ENCODE measurements around the gene RABL6. TPM values are rescaled to one million over a fixed set of nuclear protein-coding genes. Genes with fewer than 3 reads are reported as not detected.

Gene RABL6
- total RNA-seq, 2 experiments from 2014 or later = 113 to 133 TPM

DNA sequence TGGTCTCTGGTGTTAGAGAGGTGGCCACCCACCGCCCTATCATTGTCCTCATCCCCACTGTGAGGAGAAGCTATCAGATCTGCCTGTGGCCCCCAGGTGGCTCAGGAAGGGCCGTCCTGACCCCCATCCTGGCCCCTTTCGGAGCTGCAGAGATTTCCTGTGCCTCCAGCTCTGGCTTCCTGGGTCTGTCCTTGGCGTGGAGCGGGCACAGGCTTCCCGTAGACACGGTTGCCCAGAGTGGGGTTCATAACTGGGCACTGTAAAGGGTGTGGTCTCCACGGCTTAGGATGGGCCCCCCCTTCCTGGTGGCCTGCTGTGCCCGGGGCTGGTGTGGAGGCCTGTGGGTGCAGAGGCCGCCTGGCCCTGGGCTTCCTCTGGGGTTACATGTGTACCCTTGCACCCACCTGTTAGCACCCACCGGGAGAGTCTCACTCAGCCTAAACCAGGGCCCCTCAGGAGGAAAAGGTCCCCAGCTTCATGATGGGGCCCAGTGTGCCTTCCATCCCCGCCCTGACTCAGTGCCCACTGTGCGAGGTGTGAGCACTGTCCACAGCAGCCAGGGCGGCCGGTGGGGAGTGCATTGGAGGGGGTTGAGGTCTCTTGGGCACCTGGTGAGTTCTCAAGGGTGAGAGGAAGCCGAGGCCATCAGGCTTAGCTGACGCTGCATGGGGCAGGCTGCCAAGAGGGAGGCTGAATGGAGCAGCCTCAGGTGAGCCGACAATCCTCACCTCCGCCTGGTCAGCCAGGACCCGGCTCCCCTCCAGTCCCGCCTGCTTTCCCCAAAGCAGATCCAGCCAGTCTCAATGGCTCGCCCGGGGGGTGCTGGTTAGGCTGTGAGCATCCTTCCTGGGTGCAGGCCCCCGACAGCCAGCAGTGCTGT lies 19.2 kb downstream of the RABL6 start:
- Histone ChIP-seq H2AFZ (ENCODE audit: low read length) (no peak overlapping the region), H3K4me2 (ENCODE audit: low read length) (no peak overlapping the region), H4K20me1 (ENCODE audit: insufficient read depth, low read length) (no peaks in the 10 kb centered on the region), H3K79me2 (ENCODE audit: insufficient read depth, low read depth, low read length) (no peaks in the 10 kb centered on the region), H3K36me3 (ENCODE audit: insufficient read depth, low read length) (peaks cover 83% of the 10 kb centered on the region), H3K9me3 (ENCODE audit: low read length) (no peaks in the 10 kb centered on the region), H3K4me1 (ENCODE audit: insufficient read depth, low read length, poor library complexity, severe bottlenecking) (no peaks in the 10 kb centered on the region), H3K4me3 (ENCODE audit: low read depth, low read length, poor library complexity, severe bottlenecking) (no peak overlapping the region), H3K27ac (ENCODE audit: low read depth, low read length, poor library complexity, severe bottlenecking) (no peak overlapping the region), H3K9me2 (ENCODE audit: insufficient read depth, low read length) (no peaks in the 10 kb centered on the region)
- CTCF ChIA-PET (ENCODE audit: unreplicated experiment) = no interaction called here
- no peak for DNase-seq (ENCODE audit: low spot score)
- intact Hi-C loops (cut with micrococcal nuclease; ENCODE audit: unreplicated experiment) = no loop called here
- POLR2A ChIA-PET = interaction anchor here (1.0 kb wide), 1 partner anchor 10 kb away, joined by 3 read pairs; no protein-coding TSS in a partner anchor
- TF ChIP-seq EZH2phosphoT487 (IDR thresholded peaks at IDR 0.05; ENCODE audit: borderline replicate concordance, low read depth, low read length) = no peak
- TF ChIP-seq, protein P1, sequence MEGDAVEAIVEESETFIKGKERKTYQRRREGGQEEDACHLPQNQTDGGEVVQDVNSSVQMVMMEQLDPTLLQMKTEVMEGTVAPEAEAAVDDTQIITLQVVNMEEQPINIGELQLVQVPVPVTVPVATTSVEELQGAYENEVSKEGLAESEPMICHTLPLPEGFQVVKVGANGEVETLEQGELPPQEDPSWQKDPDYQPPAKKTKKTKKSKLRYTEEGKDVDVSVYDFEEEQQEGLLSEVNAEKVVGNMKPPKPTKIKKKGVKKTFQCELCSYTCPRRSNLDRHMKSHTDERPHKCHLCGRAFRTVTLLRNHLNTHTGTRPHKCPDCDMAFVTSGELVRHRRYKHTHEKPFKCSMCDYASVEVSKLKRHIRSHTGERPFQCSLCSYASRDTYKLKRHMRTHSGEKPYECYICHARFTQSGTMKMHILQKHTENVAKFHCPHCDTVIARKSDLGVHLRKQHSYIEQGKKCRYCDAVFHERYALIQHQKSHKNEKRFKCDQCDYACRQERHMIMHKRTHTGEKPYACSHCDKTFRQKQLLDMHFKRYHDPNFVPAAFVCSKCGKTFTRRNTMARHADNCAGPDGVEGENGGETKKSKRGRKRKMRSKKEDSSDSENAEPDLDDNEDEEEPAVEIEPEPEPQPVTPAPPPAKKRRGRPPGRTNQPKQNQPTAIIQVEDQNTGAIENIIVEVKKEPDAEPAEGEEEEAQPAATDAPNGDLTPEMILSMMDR (conservative IDR thresholded peaks at IDR 0.05; ENCODE audit: low read length) = no peak
- no TSS peak for BruUV-seq (replicated peaks)

GRCh38 chr9:136827794-136828473 lies 20.2 kb downstream of the RABL6 start:
- POLR2A ChIA-PET = no interaction called here
- no TSS peak for BruUV-seq (replicated peaks)
- H4K20me1 ChIP-seq (ENCODE audit: insufficient read depth, low read length) = no peaks in the 10 kb centered on the region

More at GRCh38 chr9:136827794-136828473, 20.2 kb downstream of the RABL6 start:
- no peak for DNase-seq (ENCODE audit: low spot score)
- Histone ChIP-seq H3K36me3 (ENCODE audit: insufficient read depth, low read length) (peaks cover 88% of the 10 kb centered on the region), H3K9me2 (ENCODE audit: insufficient read depth, low read length) (no peaks in the 10 kb centered on the region), H3K27ac (ENCODE audit: low read depth, low read length, poor library complexity, severe bottlenecking) (no peak overlapping the region), H3K4me3 (ENCODE audit: low read depth, low read length, poor library complexity, severe bottlenecking) (no peak overlapping the region), H3K79me2 (ENCODE audit: insufficient read depth, low read depth, low read length) (no peaks in the 10 kb centered on the region), H2AFZ (ENCODE audit: low read length) (no peak overlapping the region), H3K4me1 (ENCODE audit: insufficient read depth, low read length, poor library complexity, severe bottlenecking) (no peaks in the 10 kb centered on the region), H3K9me3 (ENCODE audit: low read length) (no peaks in the 10 kb centered on the region), H3K4me2 (ENCODE audit: low read length) (no peak overlapping the region)
- CTCF ChIA-PET (ENCODE audit: unreplicated experiment) = no interaction called here
- intact Hi-C loops (cut with micrococcal nuclease; ENCODE audit: unreplicated experiment) = no loop called here
- TF ChIP-seq, protein P1 (conservative IDR thresholded peaks at IDR 0.05; ENCODE audit: low read length) = no peak
- TF ChIP-seq EZH2phosphoT487 (IDR thresholded peaks at IDR 0.05; ENCODE audit: borderline replicate concordance, low read depth, low read length) = no peak
